A673 (cell line): ENCODE results near the gene NDN. TPM values are rescaled to one million over a fixed set of nuclear protein-coding genes. Genes with fewer than 3 reads are reported as not detected.

Source experiments
- BruUV-seq: library from RNA; stranded (reverse); fragments of 400-500 nt; replicated peaks from 2 replicates; lab custom pipeline; 2021; lab: Mats Ljungman, UMichigan
- CTCF ChIA-PET: fragments of 300-600 bp; sonication (Branson Sonifier 250); formaldehyde crosslinking; loops from one replicate; lab custom pipeline; 2022; ENCODE audit warnings: antibody characterized with exemption; lab: Charles Lee
- POLR2A ChIA-PET: fragments of 300-600 bp; sonication (Branson Sonifier 250); formaldehyde crosslinking; loops from one replicate; lab custom pipeline; 2022; ENCODE audit warnings: antibody characterized with exemption; ENCODE audit not compliant: low non-redundant PET; lab: Charles Lee
- DNase-seq: peaks from one replicate; pipeline ENCODE4 v3.0.0-alpha.2; 2015; ENCODE audit warnings: low spot score
- H3K27ac ChIP-seq: fragments of 200-600 bp; sonication (generic); 2 replicates; pipeline ENCODE4 v1.5.1; 2016; ENCODE audit warnings: mixed run types, low read depth, mild to moderate bottlenecking, mixed read lengths, antibody characterized with exemption, low read length; ENCODE audit not compliant: poor library complexity, severe bottlenecking
- H3K27me3 ChIP-seq: fragments of 200-600 bp; sonication (generic); replicated peaks from 2 replicates; pipeline ENCODE4 v1.6.1; 2017; ENCODE audit warnings: mixed run types, low read depth, mild to moderate bottlenecking, mixed read lengths, antibody characterized with exemption, low read length; ENCODE audit not compliant: insufficient read depth, poor library complexity
- H3K36me3 ChIP-seq: fragments of 200-600 bp; sonication (generic); 2 replicates; pipeline ENCODE4 v1.6.1; 2016; ENCODE audit warnings: mixed run types, mild to moderate bottlenecking, mixed read lengths, antibody characterized with exemption, low read length; ENCODE audit not compliant: insufficient read depth, poor library complexity, severe bottlenecking
- H3K4me1 ChIP-seq: fragments of 200-600 bp; sonication (generic); 2 replicates; pipeline ENCODE4 v1.6.1; 2017; ENCODE audit warnings: mixed run types, mild to moderate bottlenecking, mixed read lengths, antibody characterized with exemption, low read length; ENCODE audit not compliant: insufficient read depth, poor library complexity, severe bottlenecking
- H3K4me3 ChIP-seq: fragments of 200-600 bp; sonication (generic); 2 replicates; pipeline ENCODE4 v1.5.1; 2016; ENCODE audit warnings: low read depth, mixed run types, mild to moderate bottlenecking, mixed read lengths, low read length; ENCODE audit not compliant: poor library complexity, severe bottlenecking
- H3K9me3 ChIP-seq: fragments of 200-600 bp; sonication (generic); 2 replicates; pipeline ENCODE4 v1.6.1; 2016; ENCODE audit warnings: mixed run types, low read depth, mild to moderate bottlenecking, mixed read lengths, antibody characterized with exemption, low read length; ENCODE audit not compliant: poor library complexity, severe bottlenecking
- EZH2 ChIP-seq: fragments of 200-600 bp; sonication (generic); IDR thresholded peaks from 2 replicates; pipeline ENCODE4 v1.6.1; 2017; ENCODE audit warnings: borderline replicate concordance, low read depth, mild to moderate bottlenecking, mixed read lengths, antibody characterized with exemption, low read length; ENCODE audit not compliant: poor library complexity, severe bottlenecking
- intact Hi-C: fragments of 100-400 bp; cut with micrococcal nuclease; formaldehyde crosslinking; loops from one replicate; pipeline ENCODE4 v1.10.0; 2022; ENCODE audit not compliant: unreplicated experiment
- total RNA-seq: library from RNA; stranded (reverse); gene quantifications from 2 replicates; pipeline ENCODE4 v1.2.3, GENCODE V29; 2021
- TF ChIP-seq, protein P1 (sequence below): fragments of 300-800, 200-600 bp; sonication (generic); conservative IDR thresholded peaks from 2 replicates; pipeline ENCODE4 v1.5.1; 2017; ENCODE audit warnings: low read depth, mild to moderate bottlenecking, antibody characterized with exemption, low read length, moderate library complexity, mixed read lengths

NDN gene
- total RNA-seq, 1 experiment from 2014 or later, result not detected

- CTCF ChIA-PET, result no interaction called here
- no peaks in the 10 kb centered on the region for H3K27me3 ChIP-seq
- BruUV-seq, result no TSS peak
- DNase-seq, result no peak
- intact Hi-C loops, result no loop called here
- no peak overlapping the region for H3K27ac ChIP-seq
- H3K36me3 ChIP-seq, result no peaks in the 10 kb centered on the region
- no peak for TF ChIP-seq EZH2
- TF ChIP-seq, protein P1, sequence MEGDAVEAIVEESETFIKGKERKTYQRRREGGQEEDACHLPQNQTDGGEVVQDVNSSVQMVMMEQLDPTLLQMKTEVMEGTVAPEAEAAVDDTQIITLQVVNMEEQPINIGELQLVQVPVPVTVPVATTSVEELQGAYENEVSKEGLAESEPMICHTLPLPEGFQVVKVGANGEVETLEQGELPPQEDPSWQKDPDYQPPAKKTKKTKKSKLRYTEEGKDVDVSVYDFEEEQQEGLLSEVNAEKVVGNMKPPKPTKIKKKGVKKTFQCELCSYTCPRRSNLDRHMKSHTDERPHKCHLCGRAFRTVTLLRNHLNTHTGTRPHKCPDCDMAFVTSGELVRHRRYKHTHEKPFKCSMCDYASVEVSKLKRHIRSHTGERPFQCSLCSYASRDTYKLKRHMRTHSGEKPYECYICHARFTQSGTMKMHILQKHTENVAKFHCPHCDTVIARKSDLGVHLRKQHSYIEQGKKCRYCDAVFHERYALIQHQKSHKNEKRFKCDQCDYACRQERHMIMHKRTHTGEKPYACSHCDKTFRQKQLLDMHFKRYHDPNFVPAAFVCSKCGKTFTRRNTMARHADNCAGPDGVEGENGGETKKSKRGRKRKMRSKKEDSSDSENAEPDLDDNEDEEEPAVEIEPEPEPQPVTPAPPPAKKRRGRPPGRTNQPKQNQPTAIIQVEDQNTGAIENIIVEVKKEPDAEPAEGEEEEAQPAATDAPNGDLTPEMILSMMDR, result no peak
- no peak overlapping the region for H3K4me3 ChIP-seq
- POLR2A ChIA-PET, result no interaction called here
- H3K4me1 ChIP-seq, result no peaks in the 10 kb centered on the region
- peaks cover 42% of the 10 kb centered on the region for H3K9me3 ChIP-seq
These were observed 15.6 kb downstream of the NDN start for GRCh38 chr15:23671481-23671880.

GRCh38 chr15:23670970-23671369 is 16.1 kb downstream of the NDN start:
- ChIA-PET POLR2A (no interaction called here), CTCF (no interaction called here)
- no TSS peak for BruUV-seq
- H3K27me3 ChIP-seq, result no peaks in the 10 kb centered on the region
- no peak for DNase-seq
- peaks cover 42% of the 10 kb centered on the region for H3K9me3 ChIP-seq
- H3K27ac ChIP-seq, result no peak overlapping the region
- no peaks in the 10 kb centered on the region for H3K4me1 ChIP-seq
- no peak overlapping the region for H3K4me3 ChIP-seq
- TF ChIP-seq, protein P1, result no peak
- TF ChIP-seq EZH2, result no peak
- intact Hi-C loops, result no loop called here
- no peaks in the 10 kb centered on the region for H3K36me3 ChIP-seq

GRCh38 chr15:23663232-23663631 is 23.9 kb downstream of the NDN start:
- H3K9me3 ChIP-seq, result peaks cover 42% of the 10 kb centered on the region
- no TSS peak for BruUV-seq
- no peaks in the 10 kb centered on the region for H3K4me1 ChIP-seq
- TF ChIP-seq, protein P1, result no peak
- no peak for TF ChIP-seq EZH2
- intact Hi-C loops, result no loop called here
- H3K4me3 ChIP-seq, result no peak overlapping the region
- no peaks in the 10 kb centered on the region for H3K36me3 ChIP-seq
- CTCF ChIA-PET, result no interaction called here
- POLR2A ChIA-PET, result no interaction called here
- DNase-seq, result no peak
- no peak overlapping the region for H3K27ac ChIP-seq
- H3K27me3 ChIP-seq, result no peaks in the 10 kb centered on the region
